SU-DHL-6 (cell line): ENCODE results near the gene SEPTIN2.

Experiments used
- H2AFZ ChIP-seq: fragments of 200-600 bp; sonication (generic); 2 replicates; pipeline ENCODE4 v1.6.1; 2014; ENCODE audit warnings: low read depth, mild to moderate bottlenecking, moderate library complexity, mixed read lengths, antibody characterized with exemption, low read length; ENCODE audit not compliant: severe bottlenecking
- H3F3A ChIP-seq: fragments of 200-600 bp; shearing (Covaris generic); 2 replicates; pipeline ENCODE4 v1.6.0; 2016; ENCODE audit warnings: antibody characterized with exemption, mild to moderate bottlenecking; ENCODE audit not compliant: insufficient read depth
- H3K27ac ChIP-seq: fragments of 200-600 bp; sonication (generic); 2 replicates; pipeline ENCODE4 v1.5.1; 2016; ENCODE audit warnings: low read depth, mild to moderate bottlenecking, low read length, moderate library complexity, mixed read lengths
- H3K27me3 ChIP-seq: fragments of 200-600 bp; sonication (generic), shearing (Covaris generic); 2 replicates; pipeline ENCODE4 v1.6.0; 2014; ENCODE audit warnings: mild to moderate bottlenecking, low read length
- H3K36me3 ChIP-seq: fragments of 200-600 bp; sonication (generic); 2 replicates; pipeline ENCODE4 v1.6.1; 2014; ENCODE audit warnings: mild to moderate bottlenecking, low read length, mixed read lengths
- H3K4me2 ChIP-seq: fragments of 300-600, 200-600 bp; shearing (Covaris generic), sonication (generic); 2 replicates; pipeline ENCODE4 v1.6.0; 2014; ENCODE audit warnings: low read length, low read depth, mild to moderate bottlenecking; ENCODE audit not compliant: poor library complexity, severe bottlenecking
- H3K4me3 ChIP-seq: fragments of 200-600 bp; sonication (generic); 2 replicates; pipeline ENCODE4 v1.5.1; 2014; ENCODE audit warnings: antibody characterized with exemption, low read length, mild to moderate bottlenecking, mixed read lengths; ENCODE audit not compliant: insufficient read depth, poor library complexity, severe bottlenecking
- H3K79me2 ChIP-seq: fragments of 200-600 bp; sonication (generic); 2 replicates; pipeline ENCODE4 v1.6.1; 2014; ENCODE audit warnings: mild to moderate bottlenecking, low read length, moderate library complexity; ENCODE audit not compliant: insufficient read depth
- H3K9ac ChIP-seq: fragments of 200-600 bp; sonication (generic); 2 replicates; pipeline ENCODE4 v1.7.0; 2014; ENCODE audit warnings: mild to moderate bottlenecking, low read length
- H3K9me2 ChIP-seq: fragments of 200-600 bp; sonication (generic); replicated peaks from 2 replicates; pipeline ENCODE4 v1.6.1; 2014; ENCODE audit warnings: low read length; ENCODE audit not compliant: insufficient read depth
- H3K9me3 ChIP-seq: fragments of 200-600 bp; sonication (generic); 2 replicates; pipeline ENCODE4 v1.6.1; 2014; ENCODE audit warnings: low read length, mixed read lengths; ENCODE audit not compliant: insufficient read depth
- H4K20me1 ChIP-seq: fragments of 200-600 bp; sonication (generic); 2 replicates; pipeline ENCODE4 v1.6.1; 2014; ENCODE audit warnings: low read depth, mild to moderate bottlenecking, antibody characterized with exemption, low read length, moderate library complexity, mixed read lengths
- EZH2phosphoT487 ChIP-seq: fragments of 200-600 bp; sonication (generic), shearing (Covaris generic); conservative IDR thresholded peaks from 2 replicates; pipeline ENCODE4 v1.6.1; 2018; ENCODE audit warnings: mild to moderate bottlenecking, antibody characterized with exemption, low read length, moderate library complexity, mixed read lengths
- TF ChIP-seq, protein P1 (sequence below): fragments of 200-600 bp; sonication (generic); IDR thresholded peaks from one replicate; pipeline ENCODE4 v1.5.1; 2017; ENCODE audit warnings: antibody characterized with exemption, mild to moderate bottlenecking, low read length, moderate library complexity; ENCODE audit not compliant: insufficient read depth, poor library complexity, severe bottlenecking

SEPTIN2 gene

DNA sequence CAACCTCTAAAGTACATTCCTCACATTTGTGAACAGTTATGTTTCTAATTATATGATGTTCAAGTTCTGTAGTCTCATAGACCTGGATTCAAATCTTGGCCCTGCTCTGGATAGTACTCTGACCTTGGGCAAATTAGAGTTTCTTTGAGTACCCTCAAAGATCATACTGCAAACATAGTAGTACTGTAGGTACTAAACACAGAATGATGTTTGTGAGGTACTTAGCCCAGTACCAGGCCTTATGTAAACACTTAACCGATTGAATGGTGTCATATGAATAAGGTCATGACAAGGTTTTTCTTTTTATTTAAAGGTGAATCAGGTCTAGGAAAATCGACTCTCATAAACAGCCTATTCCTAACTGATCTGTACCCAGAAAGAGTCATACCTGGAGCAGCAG is 19.1 kb downstream of the SEPTIN2 start:
- no peaks in the 10 kb centered on the region for H3K9me3 ChIP-seq
- peaks cover 53% of the 10 kb centered on the region for H3F3A ChIP-seq
- H4K20me1 ChIP-seq: peaks cover 15% of the 10 kb centered on the region; the same call in 1 of the 2 replicates
- no peaks in the 10 kb centered on the region for H3K27me3 ChIP-seq
- H3K27ac ChIP-seq: peak overlapping the region; percentile 80
- TF ChIP-seq, protein P1, sequence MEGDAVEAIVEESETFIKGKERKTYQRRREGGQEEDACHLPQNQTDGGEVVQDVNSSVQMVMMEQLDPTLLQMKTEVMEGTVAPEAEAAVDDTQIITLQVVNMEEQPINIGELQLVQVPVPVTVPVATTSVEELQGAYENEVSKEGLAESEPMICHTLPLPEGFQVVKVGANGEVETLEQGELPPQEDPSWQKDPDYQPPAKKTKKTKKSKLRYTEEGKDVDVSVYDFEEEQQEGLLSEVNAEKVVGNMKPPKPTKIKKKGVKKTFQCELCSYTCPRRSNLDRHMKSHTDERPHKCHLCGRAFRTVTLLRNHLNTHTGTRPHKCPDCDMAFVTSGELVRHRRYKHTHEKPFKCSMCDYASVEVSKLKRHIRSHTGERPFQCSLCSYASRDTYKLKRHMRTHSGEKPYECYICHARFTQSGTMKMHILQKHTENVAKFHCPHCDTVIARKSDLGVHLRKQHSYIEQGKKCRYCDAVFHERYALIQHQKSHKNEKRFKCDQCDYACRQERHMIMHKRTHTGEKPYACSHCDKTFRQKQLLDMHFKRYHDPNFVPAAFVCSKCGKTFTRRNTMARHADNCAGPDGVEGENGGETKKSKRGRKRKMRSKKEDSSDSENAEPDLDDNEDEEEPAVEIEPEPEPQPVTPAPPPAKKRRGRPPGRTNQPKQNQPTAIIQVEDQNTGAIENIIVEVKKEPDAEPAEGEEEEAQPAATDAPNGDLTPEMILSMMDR: no peak
- no peak for TF ChIP-seq EZH2phosphoT487
- no peak overlapping the region for H3K9ac ChIP-seq
- peaks cover 35% of the 10 kb centered on the region for H3K79me2 ChIP-seq
- no peak overlapping the region for H3K4me2 ChIP-seq
- no peak overlapping the region for H2AFZ ChIP-seq
- no peaks in the 10 kb centered on the region for H3K9me2 ChIP-seq
- no peak overlapping the region for H3K4me3 ChIP-seq
- H3K36me3 ChIP-seq: peaks cover 36% of the 10 kb centered on the region

DNA sequence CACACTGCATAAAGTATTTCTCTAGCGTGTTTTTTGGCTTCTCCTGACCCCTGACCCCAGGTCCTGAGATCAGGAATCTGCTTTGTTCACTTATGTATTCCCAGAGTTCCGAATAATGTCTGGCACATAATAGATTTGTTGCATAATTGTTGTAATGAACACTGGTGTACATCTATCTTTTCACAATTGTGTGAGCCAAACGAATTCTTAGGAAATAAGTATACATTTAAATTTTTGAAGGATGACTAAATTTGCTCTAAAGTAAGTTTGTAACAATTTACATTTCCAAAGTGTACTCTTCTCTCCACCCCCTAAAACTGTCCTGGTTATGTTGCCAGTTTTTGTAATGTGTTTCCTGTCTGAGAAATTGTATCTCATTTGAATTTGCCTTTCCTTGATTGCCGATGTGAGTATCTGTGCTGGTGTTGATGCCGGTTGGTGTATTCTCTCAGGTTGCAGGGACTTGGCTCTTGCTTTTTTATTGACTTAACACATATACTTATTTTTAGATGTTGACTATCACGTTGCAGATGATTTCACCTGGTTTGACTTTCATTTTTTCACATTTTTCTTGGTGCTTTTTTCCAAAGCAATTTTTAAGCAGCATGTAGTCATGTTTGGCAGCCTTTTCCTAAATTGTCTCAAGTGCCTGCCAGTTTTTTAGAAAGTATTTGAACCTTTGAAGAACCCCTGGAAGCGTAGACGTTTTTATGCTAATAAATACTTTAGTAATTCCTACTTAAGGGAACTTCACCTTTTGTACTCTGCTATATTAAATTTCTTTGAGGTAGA is 24.3 kb downstream of the SEPTIN2 start:
- H3K9me2 ChIP-seq: no peaks in the 10 kb centered on the region
- H3K9ac ChIP-seq: no peak overlapping the region
- H3K4me2 ChIP-seq: no peak overlapping the region
- H3K79me2 ChIP-seq: peaks cover 28% of the 10 kb centered on the region
- H2AFZ ChIP-seq: no peak overlapping the region
- H3K27ac ChIP-seq: no peak overlapping the region
- H3K36me3 ChIP-seq: peaks cover 54% of the 10 kb centered on the region
- H4K20me1 ChIP-seq: peaks cover 11% of the 10 kb centered on the region; the same call in 1 of the 2 replicates
- H3K4me3 ChIP-seq: no peak overlapping the region
- H3K9me3 ChIP-seq: no peaks in the 10 kb centered on the region
- peaks cover 20% of the 10 kb centered on the region for H3F3A ChIP-seq
- TF ChIP-seq, protein P1: no peak
- H3K27me3 ChIP-seq: no peaks in the 10 kb centered on the region

- Histone ChIP-seq H3K27me3 (no peaks in the 10 kb centered on the region), H3K9me3 (no peaks in the 10 kb centered on the region), H2AFZ (no peak overlapping the region), H3K4me3 (no peak overlapping the region), H4K20me1 (peaks cover 11% of the 10 kb centered on the region; the same call in 1 of the 2 replicates), H3K79me2 (peaks cover 28% of the 10 kb centered on the region), H3F3A (peaks cover 13% of the 10 kb centered on the region), H3K9ac (no peak overlapping the region), H3K27ac (no peak overlapping the region), H3K9me2 (no peaks in the 10 kb centered on the region), H3K36me3 (peaks cover 54% of the 10 kb centered on the region), H3K4me2 (no peak overlapping the region)
- TF ChIP-seq EZH2phosphoT487: no peak
- TF ChIP-seq, protein P1: no peak
Observed at GRCh38 chr2:241340631-241341163, 25.0 kb downstream of the SEPTIN2 start.
